GM12872 (cell line): ENCODE results near the gene UNC13D.

ENCODE experiments used
- TF ChIP-seq, protein P1 (sequence below): IDR thresholded peaks from 3 replicates; pipeline ENCODE4 v1.5.1; 2011; ENCODE audit warnings: low read depth, mild to moderate bottlenecking, low read length, moderate library complexity; ENCODE audit not compliant: insufficient read depth

The UNC13D gene

GRCh38 chr17:75808549-75808904 is 35.7 kb downstream of the UNC13D start:
- TF ChIP-seq, protein P1, sequence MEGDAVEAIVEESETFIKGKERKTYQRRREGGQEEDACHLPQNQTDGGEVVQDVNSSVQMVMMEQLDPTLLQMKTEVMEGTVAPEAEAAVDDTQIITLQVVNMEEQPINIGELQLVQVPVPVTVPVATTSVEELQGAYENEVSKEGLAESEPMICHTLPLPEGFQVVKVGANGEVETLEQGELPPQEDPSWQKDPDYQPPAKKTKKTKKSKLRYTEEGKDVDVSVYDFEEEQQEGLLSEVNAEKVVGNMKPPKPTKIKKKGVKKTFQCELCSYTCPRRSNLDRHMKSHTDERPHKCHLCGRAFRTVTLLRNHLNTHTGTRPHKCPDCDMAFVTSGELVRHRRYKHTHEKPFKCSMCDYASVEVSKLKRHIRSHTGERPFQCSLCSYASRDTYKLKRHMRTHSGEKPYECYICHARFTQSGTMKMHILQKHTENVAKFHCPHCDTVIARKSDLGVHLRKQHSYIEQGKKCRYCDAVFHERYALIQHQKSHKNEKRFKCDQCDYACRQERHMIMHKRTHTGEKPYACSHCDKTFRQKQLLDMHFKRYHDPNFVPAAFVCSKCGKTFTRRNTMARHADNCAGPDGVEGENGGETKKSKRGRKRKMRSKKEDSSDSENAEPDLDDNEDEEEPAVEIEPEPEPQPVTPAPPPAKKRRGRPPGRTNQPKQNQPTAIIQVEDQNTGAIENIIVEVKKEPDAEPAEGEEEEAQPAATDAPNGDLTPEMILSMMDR: no peak

- TF ChIP-seq, protein P1: no peak
These were observed 36.3 kb downstream of the UNC13D start for GRCh38 chr17:75807861-75808260.

DNA sequence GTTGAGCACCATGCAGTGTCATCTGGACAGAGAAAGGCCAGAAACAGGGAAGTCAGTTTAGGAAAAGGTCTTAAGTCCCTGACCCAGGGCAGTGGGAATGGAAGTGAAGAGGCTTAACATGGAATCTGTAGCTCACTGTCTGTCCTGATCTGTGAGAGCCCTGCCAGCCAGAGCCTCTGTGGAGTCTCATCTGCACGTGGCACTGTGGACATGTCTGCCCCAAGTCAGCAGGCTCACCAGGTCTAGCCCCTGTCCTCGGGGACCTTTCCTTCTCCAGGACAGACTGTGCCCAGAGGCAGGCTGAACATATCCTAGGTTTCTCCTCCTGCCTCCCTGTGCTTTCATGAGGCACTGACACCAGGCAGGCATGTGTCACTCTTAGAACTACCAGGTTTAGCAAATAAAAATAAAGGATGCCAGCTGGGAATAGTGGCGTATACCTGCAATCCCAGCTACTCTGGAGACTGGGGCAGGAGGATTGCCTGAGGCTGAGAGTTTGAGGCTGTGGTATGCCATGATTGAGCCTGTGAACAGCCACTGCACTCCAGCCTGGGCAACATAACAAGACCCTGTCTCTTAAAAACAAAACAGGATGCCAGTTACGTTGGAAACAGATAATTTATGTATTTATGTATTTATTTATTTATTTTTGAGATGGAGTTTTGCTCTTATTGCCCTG is 37.2 kb downstream of the UNC13D start:
- TF ChIP-seq, protein P1: no peak

GRCh38 chr17:75803883-75804282 is 40.3 kb downstream of the UNC13D start:
- TF ChIP-seq, protein P1: no peak

GRCh38 chr17:75799402-75799801 is 44.8 kb downstream of the UNC13D start:
- TF ChIP-seq, protein P1: peak; percentile 27; the same call in 2 of the 3 replicates

DNA sequence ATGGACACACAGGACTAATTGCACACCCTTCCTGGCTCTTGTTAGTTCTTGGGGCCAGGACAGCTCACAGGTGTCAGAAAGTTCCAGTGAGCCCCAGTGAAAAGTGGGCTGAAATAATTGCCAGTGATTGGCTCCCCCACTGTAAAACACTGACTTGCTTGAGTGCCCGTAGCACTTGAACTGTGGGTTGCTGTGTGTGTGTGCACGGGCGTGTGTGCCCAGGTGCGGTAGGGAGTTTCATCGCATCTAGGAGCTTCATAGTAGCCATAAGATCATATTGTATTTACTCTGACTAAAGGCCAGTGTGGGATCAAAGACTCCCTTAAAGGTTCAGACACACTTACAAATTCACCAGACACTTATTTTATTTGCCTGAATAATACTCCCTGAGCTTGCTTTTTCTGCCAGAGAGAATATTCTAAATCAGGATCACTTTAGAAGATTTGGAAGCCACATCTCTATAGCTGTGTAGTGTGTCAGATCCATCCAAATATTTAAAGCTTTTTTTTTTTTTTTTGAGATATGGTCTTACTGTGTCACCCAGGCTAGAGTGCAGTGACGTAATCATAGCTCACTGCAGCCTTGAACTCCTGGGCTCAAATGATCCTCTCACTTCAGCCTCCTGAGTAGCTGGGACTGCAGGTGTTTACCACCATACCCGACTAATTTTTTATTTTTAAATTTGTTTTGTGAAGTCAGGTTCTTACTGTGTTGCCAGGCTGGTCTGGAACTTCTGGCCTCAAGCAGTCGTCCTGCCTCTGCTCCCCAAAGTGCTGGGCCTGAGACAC is 48.2 kb downstream of the UNC13D start:
- TF ChIP-seq, protein P1: no peak

GRCh38 chr17:75793460-75793859 is 50.7 kb downstream of the UNC13D start:
- TF ChIP-seq, protein P1: no peak
